Stimulated activated CD8-positive, alpha-beta memory T cell treated with anti-CD3 and anti-CD28 coated beads, Interleukin-4, amount 100 ng/mL, for 48 hours (primary cell): Measurements from ENCODE around the gene PRELID1.
"Not testable (repeated sequence)": the region's sequence is repeated elsewhere in the genome, so short reads cannot be mapped to it uniquely, and the experiment has no call there.

ENCODE experiments used
- DNase-seq: peaks from one replicate; pipeline ENCODE4 v3.0.0-alpha.2; 2020

Gene PRELID1, protein sequence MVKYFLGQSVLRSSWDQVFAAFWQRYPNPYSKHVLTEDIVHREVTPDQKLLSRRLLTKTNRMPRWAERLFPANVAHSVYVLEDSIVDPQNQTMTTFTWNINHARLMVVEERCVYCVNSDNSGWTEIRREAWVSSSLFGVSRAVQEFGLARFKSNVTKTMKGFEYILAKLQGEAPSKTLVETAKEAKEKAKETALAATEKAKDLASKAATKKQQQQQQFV

DNA sequence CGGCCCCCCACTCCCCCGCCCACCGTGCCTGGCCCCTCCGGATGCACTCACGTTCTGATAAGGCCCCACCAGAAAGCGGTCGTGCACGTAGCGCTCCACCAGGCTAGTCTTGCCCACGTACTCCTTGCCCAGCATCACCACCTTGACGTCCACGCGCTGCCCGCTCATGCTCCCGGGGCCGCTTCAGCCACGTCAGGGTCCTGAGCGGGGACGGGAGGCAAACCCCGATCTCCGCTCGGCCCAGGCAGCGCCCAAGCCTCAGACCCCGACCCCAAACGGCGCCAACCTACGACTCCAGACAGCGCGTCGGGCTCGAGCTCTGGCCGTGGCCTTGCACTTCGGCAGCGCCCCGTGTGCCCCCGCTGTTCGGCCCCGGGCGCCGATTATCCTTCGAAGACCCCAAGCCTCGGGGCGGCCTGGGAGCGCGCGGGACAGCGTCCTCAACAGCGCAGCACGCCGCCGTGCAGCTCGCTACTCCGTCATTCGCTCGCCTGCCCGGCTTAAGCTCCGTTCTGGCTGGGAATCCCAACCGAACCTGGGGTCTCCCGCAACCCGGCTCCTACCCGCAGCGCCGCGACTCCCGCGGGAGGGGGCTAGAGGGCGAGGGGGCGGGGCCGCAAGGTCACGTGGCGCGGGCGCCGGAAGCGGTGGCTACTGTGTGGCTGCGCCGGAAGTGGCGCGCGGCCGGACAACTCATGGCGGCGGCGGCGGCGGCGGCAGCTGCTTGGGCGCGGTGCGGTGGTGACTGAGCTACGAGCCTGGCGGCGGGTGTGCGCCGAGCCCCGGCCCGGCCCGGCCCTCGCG is at the start of gene PRELID1, which contains the start of gene RAB24:
Gene PRELID1 (plus strand): TSS at position 679 of the 804 bp plus-strand sequence. CDS start 187 bp downstream, outside the sequence.
Gene RAB24 (minus strand): TSS at position 599 of the 804 bp plus-strand sequence. CDS start 431 bp downstream, at position 168.
- DNase-seq, result peak; percentile 95

DNA sequence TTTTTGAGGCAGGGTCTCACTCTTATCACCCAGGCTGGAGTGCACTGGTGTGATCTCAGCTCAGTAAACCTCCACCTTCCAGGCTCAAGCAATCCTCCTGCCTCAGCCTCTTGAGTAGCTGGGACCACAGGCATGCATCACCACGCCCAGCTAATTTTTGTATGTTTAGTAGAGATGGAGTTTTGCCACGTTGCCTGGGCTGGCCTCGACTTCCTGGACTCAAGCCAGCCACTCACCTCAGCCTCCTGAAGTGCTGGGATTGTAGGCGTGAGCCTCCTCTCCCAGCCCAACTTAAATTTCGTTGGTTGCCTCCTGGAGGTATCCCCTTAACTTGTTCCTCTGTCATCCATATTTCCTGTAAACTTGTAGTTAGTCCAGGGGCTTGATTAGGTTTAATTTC is 47.3 kb upstream of the PRELID1 start:
- no peak for DNase-seq

DNA sequence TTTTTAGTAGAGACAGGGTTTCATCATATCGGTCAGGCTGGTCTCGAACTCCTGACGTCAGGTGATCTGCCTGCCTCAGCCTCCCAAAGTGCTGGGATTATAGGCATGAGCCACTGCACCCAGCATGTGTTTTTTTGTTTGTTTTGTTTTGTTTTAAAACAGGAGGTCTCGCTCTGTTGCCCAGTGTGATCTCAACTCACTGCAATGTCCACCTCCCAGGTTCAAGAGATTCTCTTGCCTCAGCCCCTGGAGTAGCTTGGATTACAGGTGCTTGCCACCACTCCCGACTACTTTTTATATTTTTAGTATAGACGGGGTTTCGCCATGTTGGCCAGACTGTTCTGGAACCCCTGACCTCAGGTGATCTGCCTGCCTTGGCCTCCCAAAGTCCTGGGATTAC is 44.9 kb upstream of the PRELID1 start:
- DNase-seq, result not testable (repeated sequence)

DNA sequence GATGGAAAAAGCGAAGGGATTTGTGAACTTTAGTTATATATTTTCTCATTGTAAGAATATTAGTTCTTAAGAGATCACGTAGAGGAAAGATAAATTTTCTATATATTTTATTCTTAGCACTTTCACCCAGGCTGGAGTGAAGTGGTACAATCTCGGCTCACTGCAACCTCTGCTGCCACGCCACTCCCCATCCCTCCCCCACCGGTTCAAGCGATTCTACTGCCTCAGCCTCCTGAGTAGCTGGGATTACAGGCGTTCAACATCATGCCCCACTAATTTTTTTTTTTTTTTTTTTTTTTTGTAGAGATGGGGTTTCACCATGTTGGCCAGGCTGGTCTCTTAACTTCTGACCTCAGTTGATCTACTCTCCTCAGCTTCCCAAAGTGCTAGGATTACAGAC is 42.6 kb upstream of the PRELID1 start:
- no peak for DNase-seq

DNA sequence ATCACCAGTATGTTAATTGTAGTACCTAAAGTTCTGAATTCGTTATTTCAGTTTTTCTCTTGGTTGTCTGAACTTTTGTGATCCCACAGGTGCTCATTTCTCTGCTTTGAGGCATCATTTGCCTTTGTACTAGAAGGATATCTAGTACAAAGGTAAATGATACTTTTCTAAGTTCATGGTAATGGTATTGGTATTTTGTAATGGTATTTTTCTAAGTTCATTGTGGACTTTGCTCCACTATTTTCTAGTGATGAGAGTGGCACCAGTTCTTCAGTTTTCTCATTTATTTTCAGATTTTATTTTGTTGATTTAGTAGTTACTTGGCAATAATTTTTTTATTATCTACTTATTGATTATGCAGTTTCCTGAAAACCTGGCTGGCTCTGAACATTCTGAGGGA is 42.1 kb upstream of the PRELID1 start:
- DNase-seq, result no peak

DNA sequence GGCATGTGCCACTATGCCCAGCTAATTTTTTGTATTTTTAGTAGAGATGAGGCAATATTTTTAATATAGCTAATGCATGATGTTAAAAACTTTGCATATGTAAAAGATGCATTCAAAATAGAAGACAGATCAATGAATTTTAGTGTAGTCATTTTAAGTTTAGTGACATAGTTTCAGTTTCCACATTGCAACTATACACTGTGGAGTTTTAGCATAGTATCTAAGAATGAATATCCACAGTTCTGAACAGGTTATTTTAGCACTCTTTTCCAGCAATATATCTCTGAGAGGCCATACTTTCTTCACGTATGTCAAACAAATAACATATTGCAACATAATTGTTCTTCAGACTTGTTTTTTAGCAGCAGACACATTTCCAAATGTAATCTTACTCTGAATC is 39.4 kb upstream of the PRELID1 start:
- DNase-seq, result no peak

DNA sequence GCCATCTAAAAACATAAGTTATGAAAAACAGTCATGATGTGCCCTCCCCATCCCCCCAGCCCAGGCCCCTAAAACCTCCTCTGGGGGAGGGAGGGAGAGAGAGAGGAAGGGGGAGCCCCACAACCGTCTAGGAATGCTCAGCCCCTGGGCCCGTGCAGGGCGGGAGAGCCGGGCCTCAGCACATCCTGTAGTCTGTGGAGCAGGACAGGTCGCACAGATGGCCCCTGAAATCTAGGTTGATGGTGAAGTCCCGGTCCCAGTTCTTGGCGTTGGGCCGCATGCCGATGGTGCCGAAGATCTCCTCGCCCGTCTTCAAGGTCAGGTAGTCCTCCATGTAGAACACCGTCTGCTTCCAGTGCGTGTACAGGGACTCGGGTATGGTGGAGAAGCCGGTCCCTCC is 38.2 kb upstream of the PRELID1 start:
- no peak for DNase-seq

DNA sequence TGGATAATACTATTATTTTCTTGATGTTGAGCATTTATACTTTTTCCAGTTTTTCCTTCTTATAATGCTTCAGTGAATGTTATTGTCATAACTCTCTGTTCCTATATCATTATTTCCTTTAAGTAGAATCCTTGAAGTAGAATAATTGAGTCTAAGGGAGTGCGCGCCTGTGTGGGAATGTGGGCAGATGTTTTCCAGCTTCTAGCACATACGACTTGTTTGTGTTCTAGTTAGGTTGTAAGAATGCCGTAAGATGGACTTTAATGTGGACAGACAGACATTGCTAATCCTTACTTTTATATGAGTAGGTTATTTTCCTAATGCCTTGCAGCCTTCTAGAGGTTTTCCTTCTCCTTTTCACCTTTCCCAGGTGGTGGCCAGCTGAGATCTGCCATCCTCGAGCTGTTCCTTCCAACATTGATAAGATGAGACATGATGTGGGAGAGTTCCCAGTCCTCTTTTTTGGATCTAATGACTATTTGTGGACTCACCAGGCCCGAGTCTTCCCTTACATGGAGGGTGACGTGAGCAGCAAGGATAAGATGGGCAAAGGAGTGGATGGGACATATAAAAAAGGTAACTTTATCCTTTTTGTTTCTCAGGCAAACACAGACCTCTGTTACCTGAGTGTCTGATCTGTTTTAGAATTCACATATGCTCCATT is 34.2 kb upstream of the PRELID1 start:
- DNase-seq, result no peak

DNA sequence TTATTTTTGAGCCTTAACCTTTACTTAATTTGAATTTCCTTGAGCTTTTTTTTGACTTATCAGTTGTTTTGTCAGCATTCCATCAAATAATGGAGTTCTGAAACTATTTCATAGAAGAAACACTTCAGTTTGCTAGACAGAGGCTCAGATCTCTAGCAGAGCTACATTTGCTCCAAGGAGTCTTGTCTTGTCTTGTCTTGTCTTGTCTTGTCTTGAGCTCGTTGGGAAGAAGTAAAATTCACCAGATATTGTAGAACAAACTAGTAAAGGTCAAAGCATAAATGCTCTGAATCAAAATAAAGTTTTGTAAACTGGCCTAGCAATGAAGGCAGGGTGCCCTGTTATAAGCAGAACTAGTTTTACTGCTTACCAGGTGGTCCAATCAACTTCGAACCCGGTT is 33.6 kb upstream of the PRELID1 start:
- DNase-seq, result no peak

DNA sequence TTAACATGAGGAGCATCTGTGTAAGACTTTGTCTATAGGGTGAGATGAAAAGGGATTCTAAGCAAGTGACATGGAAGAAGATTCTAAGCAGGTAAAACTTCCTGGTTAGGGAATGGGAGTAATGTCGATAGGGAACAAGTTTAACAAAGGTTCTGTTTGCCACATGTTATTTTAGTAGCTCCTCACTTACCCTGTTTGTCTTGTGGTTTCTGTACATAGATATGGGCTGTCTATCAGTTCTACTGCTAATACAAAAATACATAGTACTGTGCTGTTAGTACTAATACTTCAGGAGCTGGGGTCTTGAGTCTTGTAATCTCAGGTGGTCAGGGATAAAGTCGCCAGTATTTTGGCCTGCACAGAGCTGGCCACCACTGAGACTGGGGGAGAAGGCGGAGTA is 32.9 kb upstream of the PRELID1 start:
- no peak for DNase-seq

DNA sequence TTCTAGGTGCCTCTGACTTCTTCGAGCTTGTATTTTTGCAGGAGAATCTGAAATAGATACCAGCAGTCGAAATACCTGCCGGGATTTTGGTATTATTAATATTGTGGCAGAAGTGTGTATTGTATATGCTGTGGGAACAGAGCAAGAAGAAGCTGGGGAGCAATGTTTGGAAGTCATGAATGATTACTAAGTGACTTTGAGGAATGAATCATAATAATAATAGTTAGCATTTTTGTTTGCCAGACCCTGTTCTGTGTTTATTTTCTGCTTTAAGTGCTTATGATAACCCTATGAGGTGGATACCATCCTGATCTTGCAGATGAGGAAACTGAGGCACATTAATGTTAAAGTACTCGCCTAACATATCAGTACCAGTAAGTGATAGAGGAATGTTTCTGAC is 32.5 kb upstream of the PRELID1 start:
- no peak for DNase-seq

DNA sequence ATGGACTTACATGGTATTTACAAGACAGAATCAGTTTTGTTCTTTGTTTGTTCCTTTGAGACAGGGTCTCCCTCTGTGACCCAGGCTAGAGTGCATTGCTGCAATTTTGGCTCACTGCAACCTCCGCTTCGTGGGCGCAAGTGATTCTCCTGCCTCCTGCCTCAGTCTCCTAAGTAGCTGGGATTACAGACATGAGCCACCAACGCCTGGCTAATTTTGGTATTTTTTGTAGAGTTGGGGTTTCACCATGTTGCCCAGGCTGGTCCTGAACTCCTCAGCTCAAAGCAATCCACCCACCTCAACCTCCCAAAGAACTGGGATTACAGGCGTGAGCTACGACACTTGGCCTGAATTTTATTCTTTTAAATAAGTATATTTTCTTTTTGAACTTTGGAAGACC is 27.7 kb upstream of the PRELID1 start:
- DNase-seq, result no peak

DNA sequence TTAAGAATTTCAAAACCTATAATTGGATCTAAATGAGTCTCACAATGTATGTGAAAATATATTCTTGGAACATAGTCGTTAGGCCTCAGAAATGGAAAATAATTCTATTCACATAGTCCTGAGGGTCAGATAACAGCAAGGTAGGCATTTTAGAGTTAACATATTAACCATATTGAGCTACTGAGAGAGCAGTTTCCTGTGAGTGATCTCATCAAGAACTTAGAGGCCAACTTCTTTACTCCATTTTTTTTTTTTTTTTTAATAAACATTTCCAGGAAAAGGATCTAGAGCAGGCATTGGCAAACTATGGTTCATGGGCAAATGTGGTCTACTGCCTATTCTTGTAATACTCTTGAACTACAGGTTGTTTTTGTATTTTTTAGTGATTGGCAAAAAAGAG is 26.7 kb upstream of the PRELID1 start:
- no peak for DNase-seq

DNA sequence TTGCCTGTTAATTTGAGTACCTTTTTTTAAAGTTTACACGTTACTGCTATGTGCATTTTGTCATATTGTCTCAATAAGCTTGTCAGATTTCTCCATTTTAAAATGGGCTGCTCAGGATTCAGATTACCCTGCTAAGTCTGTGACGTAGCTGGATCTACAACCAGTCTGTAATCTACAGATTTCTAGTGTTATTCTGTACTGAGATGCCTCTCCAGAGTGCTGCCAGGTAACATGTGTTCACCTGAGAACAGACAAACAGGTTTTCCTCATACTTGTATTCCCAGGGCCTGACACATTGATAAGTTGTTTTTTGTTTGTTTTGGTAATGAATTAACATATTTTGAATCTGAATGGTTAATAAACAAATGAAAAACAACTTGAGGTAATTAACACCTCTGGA is 15.4 kb upstream of the PRELID1 start:
- DNase-seq, result no peak

DNA sequence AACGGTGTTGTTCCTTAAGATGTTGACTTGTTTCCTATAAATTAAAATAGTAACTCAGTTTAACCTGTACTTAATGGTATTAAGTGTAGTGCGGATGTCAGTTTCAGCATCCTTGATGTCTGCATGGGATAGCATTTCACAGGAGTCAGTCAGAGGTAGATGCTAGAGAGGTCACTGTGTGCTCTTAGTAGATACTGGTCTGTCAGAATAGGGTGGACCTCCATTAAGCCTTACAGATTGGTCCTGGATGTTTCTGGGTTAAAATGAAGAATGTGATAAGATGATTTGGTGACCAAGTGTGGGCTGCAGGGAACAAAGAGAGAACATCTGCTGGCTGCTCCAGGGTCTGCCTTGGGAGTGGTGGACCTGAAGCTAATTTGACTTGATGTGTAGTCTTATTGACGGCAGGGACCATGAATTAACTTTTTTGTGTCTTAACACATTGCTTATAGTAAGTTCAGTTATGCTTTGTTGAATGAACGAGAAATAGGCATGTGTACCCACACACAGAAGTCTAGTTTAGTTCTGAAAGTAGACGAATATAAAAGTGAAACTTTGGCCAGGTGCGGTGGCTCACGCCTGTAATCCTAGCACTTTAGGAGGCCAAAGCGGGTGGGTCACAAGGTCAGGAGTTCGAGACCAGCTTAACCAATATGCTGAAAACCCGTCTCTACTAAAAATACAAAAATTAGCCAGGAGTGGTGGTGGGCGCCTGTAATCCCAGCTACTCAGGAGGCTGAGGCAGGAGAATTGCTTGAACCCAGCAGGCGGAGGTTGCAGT is 12.6 kb upstream of the PRELID1 start:
- DNase-seq, result no peak

DNA sequence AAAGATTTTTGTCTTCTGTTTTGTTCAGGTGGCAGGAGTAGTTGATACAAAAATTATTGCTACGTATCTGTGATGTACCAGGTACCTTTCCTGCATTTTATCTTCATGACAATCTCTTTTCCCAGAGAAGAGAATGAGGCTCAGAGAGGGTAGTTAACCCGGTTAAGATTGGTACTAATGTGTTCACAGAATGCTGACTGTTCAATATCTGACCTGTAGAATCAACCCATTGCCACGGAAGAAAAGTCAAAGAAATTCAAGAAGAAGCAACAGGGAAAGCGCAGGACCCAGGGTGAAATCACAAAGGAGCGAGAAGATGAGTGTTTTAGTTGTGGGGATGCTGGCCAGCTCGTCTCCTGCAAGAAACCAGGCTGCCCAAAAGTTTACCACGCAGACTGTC is 11.9 kb upstream of the PRELID1 start:
- DNase-seq, result no peak

DNA sequence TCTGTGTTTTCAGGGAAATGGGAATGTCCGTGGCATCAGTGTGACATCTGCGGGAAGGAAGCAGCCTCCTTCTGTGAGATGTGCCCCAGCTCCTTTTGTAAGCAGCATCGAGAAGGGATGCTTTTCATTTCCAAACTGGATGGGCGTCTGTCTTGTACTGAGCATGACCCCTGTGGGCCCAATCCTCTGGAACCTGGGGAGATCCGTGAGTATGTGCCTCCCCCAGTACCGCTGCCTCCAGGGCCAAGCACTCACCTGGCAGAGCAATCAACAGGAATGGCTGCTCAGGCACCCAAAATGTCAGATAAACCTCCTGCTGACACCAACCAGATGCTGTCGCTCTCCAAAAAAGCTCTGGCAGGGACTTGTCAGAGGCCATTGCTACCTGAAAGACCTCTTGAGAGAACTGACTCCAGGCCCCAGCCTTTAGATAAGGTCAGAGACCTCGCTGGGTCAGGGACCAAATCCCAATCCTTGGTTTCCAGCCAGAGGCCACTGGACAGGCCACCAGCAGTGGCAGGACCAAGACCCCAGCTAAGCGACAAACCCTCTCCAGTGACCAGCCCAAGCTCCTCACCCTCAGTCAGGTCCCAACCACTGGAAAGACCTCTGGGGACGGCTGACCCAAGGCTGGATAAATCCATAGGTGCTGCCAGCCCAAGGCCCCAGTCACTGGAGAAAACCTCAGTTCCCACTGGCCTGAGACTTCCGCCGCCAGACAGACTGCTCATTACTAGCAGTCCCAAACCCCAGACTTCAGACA is 9.6 kb upstream of the PRELID1 start:
- DNase-seq, result no peak

DNA sequence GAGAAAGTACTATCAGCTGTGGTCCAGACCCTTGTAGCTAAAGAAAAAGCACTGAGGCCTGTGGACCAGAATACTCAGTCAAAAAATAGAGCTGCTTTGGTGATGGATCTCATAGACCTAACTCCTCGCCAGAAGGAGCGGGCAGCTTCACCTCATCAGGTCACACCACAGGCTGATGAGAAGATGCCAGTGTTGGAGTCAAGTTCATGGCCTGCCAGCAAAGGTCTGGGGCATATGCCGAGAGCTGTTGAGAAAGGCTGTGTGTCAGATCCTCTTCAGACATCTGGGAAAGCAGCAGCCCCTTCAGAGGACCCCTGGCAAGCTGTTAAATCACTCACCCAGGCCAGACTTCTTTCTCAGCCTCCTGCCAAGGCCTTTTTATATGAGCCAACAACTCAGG is 9.0 kb upstream of the PRELID1 start:
- no peak for DNase-seq

DNA sequence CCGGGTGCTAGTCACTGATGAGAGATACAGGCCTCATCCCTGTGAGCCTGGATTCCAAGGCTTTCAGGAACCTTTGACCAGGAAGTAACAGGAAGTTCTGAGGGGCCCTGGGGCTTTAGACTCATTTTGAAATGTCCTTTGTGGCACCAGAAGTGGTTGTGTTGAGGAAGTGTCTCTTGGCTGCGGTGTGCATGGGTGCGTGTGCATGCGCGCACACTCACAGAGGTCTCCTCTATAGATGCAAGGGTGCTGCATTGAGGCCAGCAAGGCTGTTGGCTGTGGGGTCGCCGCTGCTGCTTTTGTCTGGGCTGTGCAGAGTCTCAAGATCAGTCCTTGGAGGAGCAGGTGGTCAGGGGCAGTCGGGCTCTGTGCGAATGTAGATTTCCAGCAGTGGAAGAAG is 7.7 kb upstream of the PRELID1 start:
- DNase-seq, result no peak

DNA sequence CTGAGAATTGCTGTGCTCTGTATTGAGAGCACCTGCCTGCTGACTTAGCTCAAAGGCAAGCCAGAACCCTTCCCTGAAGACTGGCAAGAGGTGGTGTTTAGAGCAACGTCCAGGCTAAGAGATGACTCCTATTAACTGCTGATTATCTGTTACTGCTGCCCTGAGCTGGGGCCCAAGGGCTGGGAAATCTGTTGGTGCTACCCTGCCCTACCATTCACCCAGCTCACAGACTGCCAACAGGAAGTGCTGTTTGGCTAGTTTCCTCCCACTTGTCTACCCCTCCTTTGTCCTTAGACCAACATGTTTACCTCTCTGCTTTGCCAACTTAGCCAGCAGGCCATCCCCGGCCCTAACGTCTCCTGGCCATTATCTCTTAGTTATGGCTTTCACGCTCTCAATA is 7.0 kb upstream of the PRELID1 start:
- no peak for DNase-seq

DNA sequence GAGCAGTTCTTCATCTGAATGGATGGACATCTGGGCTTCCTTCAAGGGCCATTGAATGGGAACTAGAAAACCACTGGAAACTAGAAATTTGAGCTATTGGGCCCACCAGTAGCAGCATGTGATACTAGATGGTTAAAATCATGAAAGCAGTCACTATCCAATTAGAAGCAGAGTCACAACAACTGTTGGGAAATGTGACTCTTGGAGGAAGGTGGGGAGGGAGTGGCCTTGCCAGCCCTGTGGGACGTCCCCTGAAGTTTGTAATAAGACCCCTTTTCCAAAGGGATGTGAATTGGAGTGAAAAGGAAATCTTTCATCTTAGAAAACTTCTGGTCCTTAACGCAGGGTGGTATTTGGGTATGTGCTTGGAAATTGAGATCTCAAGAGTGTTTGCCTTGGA is 5.7 kb upstream of the PRELID1 start:
- DNase-seq, result no peak

DNA sequence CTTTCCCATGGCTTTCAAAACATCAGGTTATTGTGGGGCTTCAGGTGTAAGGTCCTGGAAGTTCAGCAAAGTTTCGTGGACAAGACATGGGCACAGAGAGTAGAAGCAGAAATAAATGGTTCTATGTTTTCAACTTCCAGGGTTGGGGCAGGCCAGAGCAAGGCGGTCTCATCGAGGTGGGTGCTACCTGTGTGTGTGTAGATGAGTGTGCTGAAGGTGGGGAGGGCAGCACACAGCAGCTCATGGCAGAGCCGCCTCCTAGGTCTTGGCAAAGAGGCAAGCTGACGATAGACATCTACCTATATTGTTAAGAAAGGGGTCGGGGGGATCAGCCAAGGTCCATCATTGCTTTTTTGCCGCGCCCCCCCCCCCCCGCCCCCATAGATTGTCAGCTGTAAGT is 3.9 kb upstream of the PRELID1 start:
- no peak for DNase-seq
